ENCODE results near the gene MOCS1. TPM values are rescaled to one million over a fixed set of nuclear protein-coding genes. Genes with fewer than 3 reads are reported as not detected.

MOCS1 gene
- total and polyA plus RNA-seq, 9 donors: 4.5 to 7.6 (median 5.8) TPM

GRCh38 chr6:39906318-39906761 lies 27.9 kb downstream of the MOCS1 start:
- WGBS (ENCODE audit: insufficient coverage): 60% methylated on average over 10 of the region's 13 CpGs
- no peaks in the 10 kb centered on the region for H3K4me1 ChIP-seq (ENCODE audit: control insufficient read depth, insufficient read depth, low read length)
- no peaks in the 10 kb centered on the region for H3K27me3 ChIP-seq (ENCODE audit: control insufficient read depth, insufficient read depth, low read length)
- peaks cover 43% of the 10 kb centered on the region for H3K36me3 ChIP-seq (ENCODE audit: control insufficient read depth, insufficient read depth, low read length)
- H3K27ac ChIP-seq (ENCODE audit: low read length): no peak overlapping the region
- H3K4me3 ChIP-seq (ENCODE audit: low read length): no peak overlapping the region
- DNase-seq: no peak
- no peaks in the 10 kb centered on the region for H3K9me3 ChIP-seq (replicated peaks; ENCODE audit: control insufficient read depth, low read depth, low read length)

GRCh38 chr6:39905640-39905975 lies 28.7 kb downstream of the MOCS1 start:
- Histone ChIP-seq H3K9me3 (replicated peaks; ENCODE audit: control insufficient read depth, low read depth, low read length) (no peaks in the 10 kb centered on the region), H3K4me3 (ENCODE audit: low read length) (no peak overlapping the region), H3K4me1 (ENCODE audit: control insufficient read depth, insufficient read depth, low read length) (no peaks in the 10 kb centered on the region), H3K36me3 (ENCODE audit: control insufficient read depth, insufficient read depth, low read length) (peaks cover 49% of the 10 kb centered on the region), H3K27me3 (ENCODE audit: control insufficient read depth, insufficient read depth, low read length) (no peaks in the 10 kb centered on the region), H3K27ac (ENCODE audit: low read length) (no peak overlapping the region)
- WGBS (ENCODE audit: insufficient coverage): 61% methylated on average over 4 of the region's 4 CpGs
- DNase-seq: no peak

- 30% methylated on average over 1 of the region's 4 CpGs for WGBS (ENCODE audit: insufficient coverage)
- no peak for DNase-seq
- H3K36me3 ChIP-seq (ENCODE audit: control insufficient read depth, insufficient read depth, low read length): peaks cover 52% of the 10 kb centered on the region
- no peak overlapping the region for H3K27ac ChIP-seq (ENCODE audit: low read length)
- no peaks in the 10 kb centered on the region for H3K9me3 ChIP-seq (replicated peaks; ENCODE audit: control insufficient read depth, low read depth, low read length)
- no peaks in the 10 kb centered on the region for H3K4me1 ChIP-seq (ENCODE audit: control insufficient read depth, insufficient read depth, low read length)
- no peaks in the 10 kb centered on the region for H3K27me3 ChIP-seq (ENCODE audit: control insufficient read depth, insufficient read depth, low read length)
- no peak overlapping the region for H3K4me3 ChIP-seq (ENCODE audit: low read length)
Measured at GRCh38 chr6:39904946-39905639, 29.2 kb downstream of the MOCS1 start.

GRCh38 chr6:39903656-39904055 lies 30.6 kb downstream of the MOCS1 start:
- no peaks in the 10 kb centered on the region for H3K27me3 ChIP-seq (ENCODE audit: control insufficient read depth, insufficient read depth, low read length)
- no peaks in the 10 kb centered on the region for H3K4me1 ChIP-seq (ENCODE audit: control insufficient read depth, insufficient read depth, low read length)
- no peak overlapping the region for H3K4me3 ChIP-seq (ENCODE audit: low read length)
- H3K27ac ChIP-seq (ENCODE audit: low read length): no peak overlapping the region
- no peak for DNase-seq
- no peaks in the 10 kb centered on the region for H3K9me3 ChIP-seq (replicated peaks; ENCODE audit: control insufficient read depth, low read depth, low read length)
- peaks cover 66% of the 10 kb centered on the region for H3K36me3 ChIP-seq (ENCODE audit: control insufficient read depth, insufficient read depth, low read length)
- 94% methylated on average over 3 of the region's 6 CpGs for WGBS (ENCODE audit: insufficient coverage)

DNA sequence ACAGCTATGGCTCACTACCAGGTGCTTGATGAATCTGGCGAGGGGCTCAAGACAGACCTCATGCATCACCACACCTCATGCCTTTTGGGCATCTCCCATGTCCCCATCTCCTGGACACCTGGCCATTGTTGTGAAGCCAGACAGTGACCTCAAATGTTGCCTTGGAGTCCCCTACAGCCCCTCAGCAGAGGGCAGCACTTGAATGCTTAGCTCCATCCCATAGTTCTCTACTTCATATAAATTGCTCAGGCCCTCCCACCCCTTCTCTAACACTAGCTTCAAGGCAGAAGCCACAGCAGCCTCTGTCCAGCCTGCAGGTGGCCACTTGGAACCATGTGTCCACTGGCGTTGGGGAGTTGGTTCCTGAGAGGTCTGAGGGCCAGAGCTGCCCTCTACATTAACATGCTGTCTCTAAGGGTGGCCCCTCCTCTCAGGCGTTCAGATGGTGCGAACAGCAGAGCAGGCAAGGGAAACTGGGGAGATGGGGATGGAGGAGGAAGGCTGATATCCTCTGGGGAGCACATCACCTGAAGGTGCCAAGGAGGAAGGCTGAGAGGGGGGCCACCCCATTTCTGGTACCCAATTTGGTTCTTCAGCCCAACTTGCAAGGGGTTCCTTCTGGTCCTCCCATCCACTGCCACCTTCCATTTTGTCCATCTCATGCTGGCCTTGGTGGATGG lies 31.3 kb downstream of the MOCS1 start:
- Histone ChIP-seq H3K27me3 (ENCODE audit: control insufficient read depth, insufficient read depth, low read length) (no peaks in the 10 kb centered on the region), H3K9me3 (replicated peaks; ENCODE audit: control insufficient read depth, low read depth, low read length) (no peaks in the 10 kb centered on the region), H3K27ac (ENCODE audit: low read length) (no peak overlapping the region), H3K4me1 (ENCODE audit: control insufficient read depth, insufficient read depth, low read length) (no peaks in the 10 kb centered on the region), H3K36me3 (ENCODE audit: control insufficient read depth, insufficient read depth, low read length) (peaks cover 71% of the 10 kb centered on the region), H3K4me3 (ENCODE audit: low read length) (no peak overlapping the region)
- no peak for DNase-seq
- 100% methylated on average over 1 of the region's 4 CpGs for whole genome bisulfite sequencing (ENCODE audit: insufficient coverage)

DNA sequence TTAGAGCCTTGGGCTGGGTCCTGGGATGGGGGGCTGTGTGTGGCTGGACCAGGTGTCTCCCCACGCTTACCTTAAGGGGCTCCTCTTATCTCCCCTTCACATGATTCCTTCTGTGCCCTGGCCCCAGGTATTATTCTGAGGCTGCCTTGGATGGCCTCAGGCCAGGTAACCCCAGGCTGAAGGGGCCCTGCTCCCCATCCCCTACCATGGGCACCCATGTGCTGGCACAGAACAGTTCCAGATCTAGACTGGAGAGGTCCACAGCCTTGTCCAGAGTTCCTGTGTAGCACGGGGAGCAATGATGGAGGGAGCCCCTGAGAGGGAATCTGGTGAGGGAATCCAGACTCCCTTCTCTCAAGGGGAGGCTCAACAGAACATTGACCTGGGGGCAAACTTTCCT lies 32.1 kb downstream of the MOCS1 start:
- WGBS (ENCODE audit: insufficient coverage): 86% methylated on average over 1 of the region's 2 CpGs
- Histone ChIP-seq H3K27ac (ENCODE audit: low read length) (no peak overlapping the region), H3K9me3 (replicated peaks; ENCODE audit: control insufficient read depth, low read depth, low read length) (no peaks in the 10 kb centered on the region), H3K36me3 (ENCODE audit: control insufficient read depth, insufficient read depth, low read length) (peaks cover 79% of the 10 kb centered on the region), H3K4me1 (ENCODE audit: control insufficient read depth, insufficient read depth, low read length) (no peaks in the 10 kb centered on the region), H3K4me3 (ENCODE audit: low read length) (no peak overlapping the region), H3K27me3 (ENCODE audit: control insufficient read depth, insufficient read depth, low read length) (no peaks in the 10 kb centered on the region)
- DNase-seq: no peak

DNA sequence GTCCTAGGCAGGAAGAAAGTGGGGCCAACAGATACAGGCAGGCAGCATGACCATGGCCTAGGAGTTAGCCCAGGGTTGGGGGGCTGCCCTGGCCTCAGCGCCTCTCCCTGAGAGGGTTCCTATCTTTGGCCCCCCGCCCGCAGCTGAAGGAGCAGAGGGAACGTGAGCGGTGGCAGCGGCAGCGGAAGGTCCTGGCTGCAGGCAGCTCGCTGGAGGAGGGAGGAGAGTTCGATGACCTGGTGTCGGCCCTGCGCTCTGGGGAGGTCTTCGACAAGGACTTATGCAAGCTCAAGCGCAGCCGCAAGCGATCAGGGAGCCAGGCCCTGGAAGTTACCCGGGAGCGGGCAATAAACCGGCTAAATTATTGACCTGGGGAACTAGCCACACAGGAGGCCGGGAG lies 32.6 kb downstream of the MOCS1 start:
- H3K9me3 ChIP-seq (replicated peaks; ENCODE audit: control insufficient read depth, low read depth, low read length): no peaks in the 10 kb centered on the region
- 71% methylated on average over 19 of the region's 19 CpGs for WGBS (ENCODE audit: insufficient coverage)
- DNase-seq: no peak
- no peak overlapping the region for H3K4me3 ChIP-seq (ENCODE audit: low read length)
- H3K36me3 ChIP-seq (ENCODE audit: control insufficient read depth, insufficient read depth, low read length): peaks cover 79% of the 10 kb centered on the region
- H3K27me3 ChIP-seq (ENCODE audit: control insufficient read depth, insufficient read depth, low read length): no peaks in the 10 kb centered on the region
- no peak overlapping the region for H3K27ac ChIP-seq (ENCODE audit: low read length)
- H3K4me1 ChIP-seq (ENCODE audit: control insufficient read depth, insufficient read depth, low read length): no peaks in the 10 kb centered on the region

DNA sequence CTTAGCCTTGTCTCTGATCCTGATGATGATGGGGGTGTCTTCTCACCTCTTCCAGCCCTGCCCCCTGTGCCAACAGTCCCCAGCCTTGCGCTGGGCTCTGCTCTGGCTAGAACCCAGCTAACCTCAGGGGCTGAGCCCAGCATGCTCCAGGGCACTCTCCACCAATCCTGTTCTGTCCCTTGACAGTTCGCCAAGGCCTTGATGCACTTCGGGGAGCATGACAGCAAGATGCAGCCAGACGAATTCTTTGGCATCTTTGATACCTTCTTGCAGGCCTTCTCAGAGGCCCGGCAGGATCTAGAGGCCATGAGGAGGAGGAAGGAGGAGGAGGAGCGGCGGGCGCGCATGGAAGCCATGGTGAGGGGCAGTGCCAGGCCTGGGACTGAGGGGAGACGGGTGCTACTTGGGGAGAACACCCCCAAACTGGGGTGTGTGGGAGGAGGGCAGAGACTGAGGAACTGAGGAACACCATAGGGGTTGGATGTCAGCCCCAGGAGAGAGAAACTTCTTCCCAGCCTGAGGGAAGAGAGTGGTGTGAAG lies 33.1 kb downstream of the MOCS1 start:
- no peaks in the 10 kb centered on the region for H3K4me1 ChIP-seq (ENCODE audit: control insufficient read depth, insufficient read depth, low read length)
- no peaks in the 10 kb centered on the region for H3K9me3 ChIP-seq (replicated peaks; ENCODE audit: control insufficient read depth, low read depth, low read length)
- DNase-seq: no peak
- no peak overlapping the region for H3K4me3 ChIP-seq (ENCODE audit: low read length)
- H3K27me3 ChIP-seq (ENCODE audit: control insufficient read depth, insufficient read depth, low read length): no peaks in the 10 kb centered on the region
- no peak overlapping the region for H3K27ac ChIP-seq (ENCODE audit: low read length)
- peaks cover 77% of the 10 kb centered on the region for H3K36me3 ChIP-seq (ENCODE audit: control insufficient read depth, insufficient read depth, low read length)
- 89% methylated on average over 10 of the region's 10 CpGs for WGBS (ENCODE audit: insufficient coverage)

DNA sequence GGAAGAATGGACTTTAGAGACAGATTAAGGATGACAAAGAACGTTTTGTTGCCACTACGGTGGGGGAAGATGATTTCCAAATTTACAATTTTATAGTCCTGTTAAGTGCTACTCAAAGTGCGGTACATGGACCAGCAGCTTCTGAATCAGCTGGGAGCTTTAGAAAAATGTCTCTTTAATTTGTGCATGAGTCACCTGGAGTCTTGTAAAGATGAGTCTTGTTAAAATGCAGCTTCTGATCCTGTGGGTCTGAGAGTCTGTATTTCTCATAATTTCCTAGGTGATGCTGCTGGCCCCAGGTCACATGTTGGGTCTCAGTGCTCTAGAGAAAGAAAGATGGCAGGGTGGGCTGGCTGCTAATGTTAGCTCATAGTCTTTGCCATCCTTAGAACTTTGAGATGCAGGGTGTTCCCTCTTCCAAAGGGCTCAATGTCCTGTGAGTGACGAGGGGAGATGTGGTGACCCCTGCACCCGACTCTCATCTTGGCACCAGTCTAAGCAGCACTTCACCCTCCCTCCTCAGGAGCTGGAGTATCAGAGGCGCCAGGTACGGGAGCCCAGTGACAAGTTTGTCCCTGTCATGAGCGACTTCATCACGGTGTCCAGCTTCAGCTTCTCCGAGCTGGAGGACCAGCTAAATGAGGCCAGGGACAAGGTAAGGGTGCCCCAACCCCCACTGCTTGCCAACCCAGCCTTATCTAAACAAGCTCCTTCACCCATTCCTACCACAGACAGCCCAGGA lies 34.5 kb downstream of the MOCS1 start:
- H3K9me3 ChIP-seq (replicated peaks; ENCODE audit: control insufficient read depth, low read depth, low read length): no peaks in the 10 kb centered on the region
- no peak for DNase-seq
- no peaks in the 10 kb centered on the region for H3K27me3 ChIP-seq (ENCODE audit: control insufficient read depth, insufficient read depth, low read length)
- H3K4me1 ChIP-seq (ENCODE audit: control insufficient read depth, insufficient read depth, low read length): no peaks in the 10 kb centered on the region
- no peak overlapping the region for H3K4me3 ChIP-seq (ENCODE audit: low read length)
- no peak overlapping the region for H3K27ac ChIP-seq (ENCODE audit: low read length)
- peaks cover 71% of the 10 kb centered on the region for H3K36me3 ChIP-seq (ENCODE audit: control insufficient read depth, insufficient read depth, low read length)
- WGBS (ENCODE audit: insufficient coverage): 97% methylated on average over 5 of the region's 10 CpGs

- Histone ChIP-seq H3K27ac (ENCODE audit: low read length) (no peak overlapping the region), H3K9me3 (replicated peaks; ENCODE audit: control insufficient read depth, low read depth, low read length) (no peaks in the 10 kb centered on the region), H3K4me1 (ENCODE audit: control insufficient read depth, insufficient read depth, low read length) (no peaks in the 10 kb centered on the region), H3K36me3 (ENCODE audit: control insufficient read depth, insufficient read depth, low read length) (peaks cover 64% of the 10 kb centered on the region), H3K27me3 (ENCODE audit: control insufficient read depth, insufficient read depth, low read length) (no peaks in the 10 kb centered on the region), H3K4me3 (ENCODE audit: low read length) (no peak overlapping the region)
- DNase-seq: no peak
- 100% methylated on average over 1 of the region's 4 CpGs for WGBS (ENCODE audit: insufficient coverage)
Measured at GRCh38 chr6:39898625-39899024, 35.6 kb downstream of the MOCS1 start.
